Heart left ventricle (tissue), 13 donors: Measurements from ENCODE around the gene ZFPM1.

Source experiments
- CTCF ChIP-seq, 12 donors: fragments of 200-600 bp; sonication (generic) in 4 of 12; IDR thresholded peaks; one replicate each; pipeline versions ENCODE4 v1.5.0 to v1.8.0; 2018 to 2022; ENCODE audit warnings: antibody characterized with exemption in 12 of 12, mild to moderate bottlenecking in 5 of 12
- POLR2A ChIP-seq, 2 donors: fragments of 450-650 bp; IDR thresholded peaks; one replicate each; pipeline ENCODE4 v1.6.1; 2017; ENCODE audit warnings: antibody characterized with exemption in 2 of 2, mild to moderate bottlenecking in 2 of 2, moderate library complexity in 2 of 2
- donor health status: ischemic (EF 13 %, LVEDD 7.1; RV severe dilation, severe dysfunction).
- donor health status: DM: no; HTN: yes; CAD: no.
- donor health status: DM: no; HTN: no; CAD: no.
- donor health status: ischemic (EF 25% LVEDD 6.9; RV normal size, moderate dysfunction).
- donor health status: ischemic (EF 25% LVEDD 5.7; RV mildly dilated, moderate dysfunction).
- donor health status: ischemic (EF 35%, LVEDD 5.7; RV mildly dilated, moderate dysfunction).
- donor health status: nonischemic (EF 11% LVEDD 7.7; RV severe dilation, severe dysfunction).
- donor health status: DM: yes; HTN: yes; CAD: no.
- donor health status: PGD.
- donor health status: ischemic (EF 29% LVEDD 5.4; RV normal size, mild dysfunction).
- donor health status: nonischemic (EF 23%, LVEDD 6.1; RV moderate dilation, normal function).

GRCh38 chr16:88406096-88407041 lies 46.7 kb upstream of the ZFPM1 start:
- TF ChIP-seq CTCF (IDR thresholded peaks at IDR 0.05), result no peak
- TF ChIP-seq POLR2A (IDR thresholded peaks at IDR 0.05), result no peak
